ENCODE measurements around the gene KCNQ1.

KCNQ1 gene

GRCh38 chr11:2587976-2588748 is 143.4 kb downstream of the KCNQ1 start:
- Mint-ChIP-seq H3K4me3 (no peak overlapping the region), H3K27me3 (no peaks in the 10 kb centered on the region), H3K9me3 (no peaks in the 10 kb centered on the region), H3K36me3 (peaks cover 13% of the 10 kb centered on the region), H3K27ac (no peak overlapping the region), H3K4me1 (no peaks in the 10 kb centered on the region)
- ATAC-seq (ENCODE audit: low read depth) (no peak), DNase-seq (ENCODE audit: low spot score in 2 of 2) (no peak)

GRCh38 chr11:2588809-2589537 is 144.2 kb downstream of the KCNQ1 start:
- no peaks in the 10 kb centered on the region for H3K27me3 Mint-ChIP-seq
- H3K27ac Mint-ChIP-seq = no peak overlapping the region
- H3K36me3 Mint-ChIP-seq = peaks cover 20% of the 10 kb centered on the region
- DNase-seq (ENCODE audit: low spot score in 2 of 2) (no peak), ATAC-seq (ENCODE audit: low read depth) (no peak)
- no peak overlapping the region for H3K4me3 Mint-ChIP-seq
- no peaks in the 10 kb centered on the region for H3K9me3 Mint-ChIP-seq
- H3K4me1 Mint-ChIP-seq = no peaks in the 10 kb centered on the region

GRCh38 chr11:2589538-2589934 is 144.7 kb downstream of the KCNQ1 start:
- no peak for DNase-seq (ENCODE audit: low spot score in 2 of 2)
- H3K36me3 Mint-ChIP-seq = peaks cover 25% of the 10 kb centered on the region
- H3K4me1 Mint-ChIP-seq = no peaks in the 10 kb centered on the region
- H3K27me3 Mint-ChIP-seq = no peaks in the 10 kb centered on the region
- H3K4me3 Mint-ChIP-seq = no peak overlapping the region
- H3K9me3 Mint-ChIP-seq = no peaks in the 10 kb centered on the region
- ATAC-seq (ENCODE audit: low read depth) = no peak
- no peak overlapping the region for H3K27ac Mint-ChIP-seq

GRCh38 chr11:2590131-2590964 is 145.5 kb downstream of the KCNQ1 start:
- Mint-ChIP-seq H3K36me3 (peaks cover 30% of the 10 kb centered on the region), H3K27ac (no peak overlapping the region), H3K27me3 (no peaks in the 10 kb centered on the region), H3K9me3 (no peaks in the 10 kb centered on the region), H3K4me1 (no peaks in the 10 kb centered on the region), H3K4me3 (no peak overlapping the region)
- no peak for DNase-seq (ENCODE audit: low spot score in 2 of 2)
- ATAC-seq (ENCODE audit: low read depth) = no peak

GRCh38 chr11:2590965-2591754 is 146.4 kb downstream of the KCNQ1 start:
- DNase-seq (ENCODE audit: low spot score in 2 of 2) (no peak), ATAC-seq (ENCODE audit: low read depth) (no peak)
- Mint-ChIP-seq H3K27me3 (no peaks in the 10 kb centered on the region), H3K9me3 (peaks cover 2% of the 10 kb centered on the region), H3K36me3 (peaks cover 33% of the 10 kb centered on the region), H3K4me1 (no peaks in the 10 kb centered on the region), H3K4me3 (no peak overlapping the region), H3K27ac (no peak overlapping the region)

GRCh38 chr11:2591805-2592204 is 147.0 kb downstream of the KCNQ1 start:
- Mint-ChIP-seq H3K36me3 (peaks cover 36% of the 10 kb centered on the region), H3K27me3 (no peaks in the 10 kb centered on the region), H3K4me1 (no peaks in the 10 kb centered on the region), H3K9me3 (peaks cover 5% of the 10 kb centered on the region), H3K4me3 (no peak overlapping the region), H3K27ac (no peak overlapping the region)
- no peak for ATAC-seq (ENCODE audit: low read depth)
- no peak for DNase-seq (ENCODE audit: low spot score in 2 of 2)

- Mint-ChIP-seq H3K36me3 (peaks cover 42% of the 10 kb centered on the region), H3K27me3 (no peaks in the 10 kb centered on the region), H3K4me3 (no peak overlapping the region), H3K4me1 (no peaks in the 10 kb centered on the region), H3K27ac (no peak overlapping the region), H3K9me3 (peaks cover 6% of the 10 kb centered on the region)
- DNase-seq (ENCODE audit: low spot score in 2 of 2) (no peak), ATAC-seq (ENCODE audit: low read depth) (no peak)
Measured at GRCh38 chr11:2592559-2593392, 148.0 kb downstream of the KCNQ1 start.

- peaks cover 45% of the 10 kb centered on the region for H3K36me3 Mint-ChIP-seq
- ATAC-seq (ENCODE audit: low read depth) = no peak
- H3K4me1 Mint-ChIP-seq = no peaks in the 10 kb centered on the region
- DNase-seq (ENCODE audit: low spot score in 2 of 2) = no peak
- H3K27ac Mint-ChIP-seq = no peak overlapping the region
- H3K27me3 Mint-ChIP-seq = no peaks in the 10 kb centered on the region
- no peak overlapping the region for H3K4me3 Mint-ChIP-seq
- peaks cover 8% of the 10 kb centered on the region for H3K9me3 Mint-ChIP-seq
Measured at GRCh38 chr11:2593393-2593950, 148.7 kb downstream of the KCNQ1 start.

GRCh38 chr11:2594267-2594666 is 149.5 kb downstream of the KCNQ1 start:
- peaks cover 8% of the 10 kb centered on the region for H3K9me3 Mint-ChIP-seq
- H3K36me3 Mint-ChIP-seq = peaks cover 44% of the 10 kb centered on the region
- no peak overlapping the region for H3K27ac Mint-ChIP-seq
- H3K4me1 Mint-ChIP-seq = no peaks in the 10 kb centered on the region
- DNase-seq (ENCODE audit: low spot score in 2 of 2) (no peak), ATAC-seq (ENCODE audit: low read depth) (no peak)
- H3K4me3 Mint-ChIP-seq = no peak overlapping the region
- no peaks in the 10 kb centered on the region for H3K27me3 Mint-ChIP-seq

GRCh38 chr11:2595204-2595603 is 150.4 kb downstream of the KCNQ1 start:
- Mint-ChIP-seq H3K4me3 (no peak overlapping the region), H3K27me3 (no peaks in the 10 kb centered on the region), H3K9me3 (peaks cover 8% of the 10 kb centered on the region), H3K36me3 (peaks cover 50% of the 10 kb centered on the region), H3K27ac (no peak overlapping the region), H3K4me1 (no peaks in the 10 kb centered on the region)
- DNase-seq (ENCODE audit: low spot score in 2 of 2) (no peak), ATAC-seq (ENCODE audit: low read depth) (no peak)

GRCh38 chr11:2599561-2600189 is 154.9 kb downstream of the KCNQ1 start:
- no peak for ATAC-seq (ENCODE audit: low read depth)
- H3K36me3 Mint-ChIP-seq = peaks cover 51% of the 10 kb centered on the region

GRCh38 chr11:2609345-2609744 is 164.5 kb downstream of the KCNQ1 start:
- Mint-ChIP-seq H3K27ac (no peak overlapping the region), H3K36me3 (peaks cover 70% of the 10 kb centered on the region), H3K4me3 (no peak overlapping the region), H3K27me3 (no peaks in the 10 kb centered on the region), H3K4me1 (peaks cover 6% of the 10 kb centered on the region), H3K9me3 (peaks cover 20% of the 10 kb centered on the region)
- ATAC-seq (ENCODE audit: low read depth) (no peak), DNase-seq (ENCODE audit: low spot score in 2 of 2) (no peak)

More at GRCh38 chr11:2599561-2600189, 154.9 kb downstream of the KCNQ1 start:
- H3K9me3 Mint-ChIP-seq = peaks cover 13% of the 10 kb centered on the region
- no peak overlapping the region for H3K27ac Mint-ChIP-seq
- no peak for DNase-seq (ENCODE audit: low spot score in 2 of 2)
- no peak overlapping the region for H3K4me3 Mint-ChIP-seq
- no peaks in the 10 kb centered on the region for H3K4me1 Mint-ChIP-seq
- H3K27me3 Mint-ChIP-seq = no peaks in the 10 kb centered on the region

Measured in memory B cell (primary cell).